ENCODE data around the gene NMRK1. TPM values are rescaled to one million over a fixed set of nuclear protein-coding genes. Genes with fewer than 3 reads are reported as not detected.

Gene NMRK1
- total and polyA plus RNA-seq, 7 experiments from 2014 or later = 23.4 to 103 (median 64.3) TPM

Other genes starting within 250 kb of the NMRK1 start
- gene TRPM6, start 200.2 kb downstream of the NMRK1 start, total RNA-seq = 1 to 10 TPM in 1 of 5 experiments, under 1 TPM in 1, not detected in 3; 0.85 to 3.6 TPM
- not detected for gene TRPM6, start 200.2 kb downstream of the NMRK1 start, polyA plus RNA-seq
- 10 to 100 TPM in 1 of 5 experiments, 1 to 10 TPM in 4; 1.8 to 13.6 (median 6.6) TPM for gene C9orf40, start 135.2 kb downstream of the NMRK1 start, total RNA-seq
- gene C9orf40, start 135.2 kb downstream of the NMRK1 start, polyA plus RNA-seq = 1 to 10 TPM; 2.5 to 2.6 TPM
- gene CARNMT1, start 59.9 kb downstream of the NMRK1 start, total RNA-seq = 10 to 100 TPM; 15.0 to 38.1 (median 29.4) TPM
- gene CARNMT1, start 59.9 kb downstream of the NMRK1 start, polyA plus RNA-seq = 10 to 100 TPM in 1 of 2 donors, 1 to 10 TPM in 1; 7.8 to 12.6 TPM
- gene OSTF1, start 359 bp upstream of the NMRK1 start, total RNA-seq = 10 to 100 TPM; 38.7 to 93.5 (median 46.2) TPM
- gene OSTF1, start 359 bp upstream of the NMRK1 start, polyA plus RNA-seq = 100 to 1,000 TPM; 109 to 141 TPM